NK-92 (cell line): ENCODE data around the gene DHX40.
"Not testable (repeated sequence)": the region's sequence is repeated elsewhere in the genome, so short reads cannot be mapped to it uniquely, and the experiment has no call there.

Experiments used
- DNase-seq: peaks from one replicate; lab custom pipeline; 2025; ENCODE audit not compliant: unreplicated experiment; lab: John Stamatoyannopoulos, UW

Gene DHX40, protein sequence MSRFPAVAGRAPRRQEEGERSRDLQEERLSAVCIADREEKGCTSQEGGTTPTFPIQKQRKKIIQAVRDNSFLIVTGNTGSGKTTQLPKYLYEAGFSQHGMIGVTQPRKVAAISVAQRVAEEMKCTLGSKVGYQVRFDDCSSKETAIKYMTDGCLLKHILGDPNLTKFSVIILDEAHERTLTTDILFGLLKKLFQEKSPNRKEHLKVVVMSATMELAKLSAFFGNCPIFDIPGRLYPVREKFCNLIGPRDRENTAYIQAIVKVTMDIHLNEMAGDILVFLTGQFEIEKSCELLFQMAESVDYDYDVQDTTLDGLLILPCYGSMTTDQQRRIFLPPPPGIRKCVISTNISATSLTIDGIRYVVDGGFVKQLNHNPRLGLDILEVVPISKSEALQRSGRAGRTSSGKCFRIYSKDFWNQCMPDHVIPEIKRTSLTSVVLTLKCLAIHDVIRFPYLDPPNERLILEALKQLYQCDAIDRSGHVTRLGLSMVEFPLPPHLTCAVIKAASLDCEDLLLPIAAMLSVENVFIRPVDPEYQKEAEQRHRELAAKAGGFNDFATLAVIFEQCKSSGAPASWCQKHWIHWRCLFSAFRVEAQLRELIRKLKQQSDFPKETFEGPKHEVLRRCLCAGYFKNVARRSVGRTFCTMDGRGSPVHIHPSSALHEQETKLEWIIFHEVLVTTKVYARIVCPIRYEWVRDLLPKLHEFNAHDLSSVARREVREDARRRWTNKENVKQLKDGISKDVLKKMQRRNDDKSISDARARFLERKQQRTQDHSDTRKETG

DNA sequence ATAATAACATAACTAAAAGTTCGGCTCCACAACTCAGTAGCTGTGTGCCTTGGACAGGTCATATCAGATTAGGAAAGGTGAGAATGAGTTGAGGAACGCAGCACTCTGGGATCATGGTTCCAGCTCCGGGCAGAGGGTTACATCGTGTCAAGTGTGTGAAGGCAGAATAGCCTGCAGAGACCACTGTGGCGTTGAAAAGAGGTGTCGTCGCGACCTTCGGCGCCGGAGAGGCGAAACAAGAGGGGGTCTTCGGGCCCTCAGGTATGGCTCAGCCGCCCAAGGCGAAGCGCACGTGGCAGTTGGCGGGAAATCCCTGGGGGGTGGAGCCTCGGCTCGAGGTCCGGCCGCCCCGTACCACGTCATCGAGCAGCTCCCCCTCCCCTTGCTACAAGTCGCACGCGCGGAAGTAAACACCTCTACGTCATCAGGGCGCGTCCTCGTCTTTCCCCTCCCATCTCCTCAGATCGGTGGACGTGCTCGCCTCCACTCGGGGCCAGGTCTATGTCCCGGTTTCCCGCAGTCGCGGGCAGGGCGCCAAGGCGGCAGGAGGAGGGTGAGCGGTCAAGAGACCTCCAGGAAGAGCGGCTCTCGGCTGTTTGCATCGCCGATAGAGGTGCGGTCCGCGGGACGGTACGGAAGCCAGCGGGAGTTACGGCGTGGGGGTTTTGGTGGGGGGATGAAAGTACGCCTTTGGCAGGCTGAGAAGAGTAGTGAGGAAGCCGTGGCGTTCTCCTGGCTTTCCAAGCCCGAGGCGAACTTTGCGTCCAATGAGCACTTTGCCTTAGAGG is at the start of gene DHX40:
Gene DHX40 (plus strand): TSS at position 440 of the 788 bp plus-strand sequence. CDS start 62 bp downstream, at position 502.
- DNase-seq = peak; percentile 41

DNA sequence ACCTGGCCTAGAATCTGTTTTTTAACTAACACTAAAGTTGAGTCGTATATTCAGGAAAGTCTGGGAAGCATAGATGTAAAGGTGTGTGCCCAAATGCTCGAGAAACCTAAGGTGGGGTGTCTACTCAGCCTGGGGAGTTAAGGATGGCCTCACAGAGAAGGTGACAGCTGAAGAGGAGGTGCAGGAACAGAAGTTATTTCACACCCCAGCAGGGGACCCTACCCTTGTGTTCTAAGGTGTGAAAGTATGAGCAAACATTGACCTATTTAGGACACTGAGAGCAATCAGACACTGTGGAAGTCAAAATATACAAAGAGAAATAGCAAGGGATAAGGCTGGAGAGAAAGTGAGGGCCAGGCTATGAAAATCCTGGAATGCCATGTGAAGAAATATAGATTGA is 49.0 kb upstream of the DHX40 start:
- no peak for DNase-seq

DNA sequence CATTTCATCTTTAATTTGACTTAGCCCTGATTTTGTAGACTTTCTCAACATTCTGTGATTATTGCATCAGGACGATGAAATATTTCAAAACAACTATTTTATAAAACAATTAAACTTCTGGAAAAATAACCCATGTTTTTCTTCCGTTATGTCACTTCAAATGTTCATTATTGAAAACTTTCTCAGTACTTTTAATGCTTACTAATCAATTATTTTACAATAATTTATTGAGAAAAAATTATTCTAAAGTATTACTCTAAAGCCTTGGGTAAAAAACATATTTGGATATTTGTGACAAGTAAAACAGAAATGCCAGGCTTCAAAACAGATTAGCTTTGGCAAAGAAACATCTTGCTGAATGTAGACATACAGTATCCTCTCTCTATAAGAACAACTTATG is 46.3 kb upstream of the DHX40 start:
- DNase-seq = no peak

DNA sequence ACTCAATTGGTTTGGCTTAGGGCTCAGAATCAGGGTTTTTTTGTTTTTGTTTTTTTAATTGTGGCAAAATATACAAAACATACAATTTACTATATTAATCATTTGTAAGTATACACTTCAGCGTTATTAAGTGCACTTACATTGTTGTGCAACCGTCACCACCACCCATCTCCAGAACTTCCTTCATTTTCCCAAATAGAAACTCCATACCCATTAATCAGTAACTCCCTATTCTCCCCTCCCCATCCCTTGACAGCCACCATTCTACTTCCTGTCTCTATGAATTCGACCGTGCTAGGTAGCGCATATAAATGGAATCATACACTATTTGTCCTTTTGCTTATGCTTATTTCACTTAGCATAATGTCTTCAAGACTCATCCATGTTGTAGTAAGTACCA is 45.2 kb upstream of the DHX40 start:
- no peak for DNase-seq

DNA sequence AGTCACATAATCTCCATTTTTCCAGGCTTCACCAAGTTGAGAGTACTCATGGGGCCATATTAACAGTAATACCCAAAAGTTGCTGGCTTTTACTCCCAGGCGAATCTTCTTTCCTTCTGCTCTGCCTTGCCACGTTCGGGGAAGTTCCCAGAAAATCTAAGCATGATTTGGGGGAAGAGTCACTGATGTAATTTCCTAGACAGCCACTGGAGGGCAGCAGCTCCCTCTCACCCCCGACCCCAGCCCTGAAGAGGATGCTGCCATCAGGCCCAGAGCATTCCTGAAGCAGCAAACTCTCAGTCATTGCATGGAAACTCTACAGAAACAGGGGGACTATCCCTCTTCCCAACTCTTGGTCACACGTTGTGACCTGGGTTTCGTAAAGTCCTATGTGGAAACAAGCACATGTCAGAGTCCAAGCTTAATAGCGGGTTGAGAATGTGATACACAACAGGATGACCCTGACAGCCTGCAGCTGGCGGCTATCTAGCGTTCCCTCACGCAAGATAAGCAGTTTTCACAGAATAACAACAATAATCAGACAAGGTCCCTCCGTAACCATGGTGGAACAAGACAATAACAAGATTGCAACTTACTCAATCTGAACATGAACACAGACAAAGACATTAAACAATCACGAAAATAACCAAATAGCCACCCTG is 43.8 kb upstream of the DHX40 start:
- DNase-seq = no peak

DNA sequence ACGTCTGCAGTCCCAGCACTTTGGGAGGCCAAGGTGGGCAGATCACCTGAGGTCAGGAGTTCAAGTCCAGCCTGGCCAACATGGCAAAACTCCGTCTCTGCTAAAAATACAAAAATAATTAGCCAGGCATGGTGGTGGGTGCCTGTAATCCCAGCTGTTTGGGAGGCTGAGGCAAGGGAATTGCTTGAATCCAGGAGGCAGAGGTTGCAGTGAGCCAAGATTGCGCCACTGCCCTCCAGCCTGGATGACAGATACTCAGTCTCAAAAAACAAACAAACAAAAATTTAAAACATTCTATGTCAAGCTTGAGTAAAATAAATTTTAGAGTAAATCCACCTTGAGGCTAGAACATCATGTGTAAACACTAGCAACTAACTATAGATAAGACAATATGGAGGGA is 40.5 kb upstream of the DHX40 start:
- DNase-seq = not testable (repeated sequence)

DNA sequence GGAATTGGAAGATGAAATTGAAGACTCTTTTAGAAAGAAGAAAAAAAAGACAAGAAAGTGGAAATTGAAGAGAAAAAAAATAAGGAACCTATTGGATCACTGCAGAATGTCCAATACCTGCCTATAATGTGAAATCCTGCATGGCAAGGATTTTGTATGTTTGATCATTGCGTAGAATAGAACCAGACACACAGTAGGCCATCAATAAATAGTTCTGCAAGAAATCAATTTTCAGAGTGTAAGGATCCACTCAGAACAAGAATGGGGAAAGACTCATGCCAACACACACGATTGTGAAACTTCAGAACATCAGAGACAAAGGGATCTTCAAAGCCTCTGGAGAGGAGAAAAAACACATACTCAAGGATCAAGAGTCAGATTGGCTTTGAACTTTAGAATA is 39.7 kb upstream of the DHX40 start:
- no peak for DNase-seq

DNA sequence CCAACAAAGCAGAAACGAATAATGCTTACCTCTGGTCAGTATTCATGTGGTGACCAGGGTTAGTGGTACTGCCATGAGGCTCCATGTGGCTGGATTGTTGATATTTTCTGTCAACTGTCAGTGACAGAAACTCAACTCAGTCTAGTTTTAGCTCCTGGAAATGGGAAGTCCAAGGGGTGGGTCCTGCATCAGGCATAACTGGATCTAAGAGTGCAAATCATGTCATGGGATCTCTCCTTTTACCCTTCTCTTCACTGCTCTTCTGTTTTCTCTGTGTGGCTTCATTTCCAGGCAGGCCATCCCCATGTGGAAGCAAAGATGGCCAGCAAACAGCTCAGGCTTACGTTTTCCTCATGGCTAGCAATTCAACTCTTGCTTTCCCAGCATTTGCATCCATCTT is 39.0 kb upstream of the DHX40 start:
- no peak for DNase-seq

DNA sequence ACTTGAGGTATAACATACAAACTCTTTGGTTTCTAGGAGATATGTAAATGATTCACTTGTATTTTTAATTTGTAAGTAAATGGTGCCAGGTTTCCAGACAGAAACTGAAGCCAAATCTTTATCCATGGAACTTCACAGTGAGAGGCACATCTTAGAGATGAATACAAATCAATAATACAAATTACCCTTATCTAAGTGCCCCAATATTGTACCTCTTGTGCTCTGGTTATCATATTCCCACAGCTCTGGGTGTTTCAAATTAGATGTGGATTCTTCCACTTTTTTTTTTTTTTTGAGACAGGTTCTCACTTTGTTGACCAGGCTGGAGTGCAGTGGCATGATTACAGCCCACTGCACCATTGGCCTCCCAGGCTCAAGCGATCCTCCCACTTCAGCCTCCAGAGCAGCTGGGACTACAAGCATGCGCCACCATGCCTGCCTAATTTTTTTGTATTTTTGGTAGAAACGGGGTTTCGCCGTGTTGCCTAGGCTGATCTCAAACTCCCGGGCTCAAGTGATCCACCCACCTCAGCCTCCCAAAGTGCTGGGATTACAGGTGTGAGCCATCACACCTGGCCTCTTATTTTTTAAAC is 38.0 kb upstream of the DHX40 start:
- no peak for DNase-seq

DNA sequence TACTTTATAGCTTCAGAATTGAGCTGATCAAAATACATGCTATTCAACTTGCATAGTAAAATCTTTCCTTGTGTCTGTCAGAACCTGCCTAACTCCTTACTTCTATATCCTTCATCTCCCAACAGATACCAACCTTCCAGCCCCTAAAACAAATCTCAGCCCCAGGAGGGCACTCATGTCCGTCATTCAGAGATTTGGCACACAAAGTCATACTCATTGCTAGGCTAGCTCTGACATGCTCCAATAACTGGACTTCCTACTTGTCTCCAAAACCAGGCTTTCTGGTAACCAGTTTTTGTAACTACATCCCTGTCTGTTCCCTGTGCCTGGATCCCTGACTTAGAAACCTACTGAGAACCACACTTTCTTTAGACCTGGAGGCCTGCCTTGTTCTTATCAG is 37.5 kb upstream of the DHX40 start:
- DNase-seq = no peak

DNA sequence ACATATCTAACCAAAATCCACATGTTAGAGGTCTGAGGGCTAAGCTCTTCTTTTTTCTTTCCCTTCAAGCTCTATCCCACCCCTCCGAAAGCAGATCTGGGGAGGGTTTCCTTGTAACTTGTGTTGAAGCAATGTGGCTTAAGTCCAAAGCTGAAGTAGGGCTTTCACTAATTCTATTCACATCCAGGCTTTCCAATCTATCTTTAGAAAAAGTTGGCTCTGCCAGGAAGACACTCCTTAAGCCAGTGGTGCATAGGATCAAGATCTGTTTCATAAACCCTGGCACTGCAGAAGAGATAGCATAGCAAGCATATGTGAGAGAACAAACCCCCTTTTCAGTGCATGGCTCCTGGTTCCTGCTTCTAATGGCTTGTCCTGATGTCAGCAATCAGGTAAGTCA is 34.9 kb upstream of the DHX40 start:
- no peak for DNase-seq

DNA sequence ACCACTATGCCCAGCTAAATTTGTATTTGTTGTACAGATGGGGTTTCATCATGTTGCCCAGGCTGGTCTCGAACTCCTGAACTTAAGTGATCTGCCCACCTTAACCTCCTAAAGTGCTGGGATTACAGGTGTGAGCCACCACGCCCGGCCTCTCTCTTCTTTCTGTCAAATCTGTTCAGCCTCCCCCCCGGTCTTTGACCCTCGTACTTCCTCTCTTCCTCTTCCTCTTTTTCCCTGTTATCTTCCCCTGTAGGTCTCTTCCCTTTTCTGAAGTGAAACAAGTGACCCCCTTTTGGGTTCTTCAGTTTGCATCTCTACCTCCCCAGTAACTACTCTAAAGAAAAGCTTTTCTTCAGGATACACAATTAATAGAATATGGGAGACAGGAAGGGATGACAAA is 31.7 kb upstream of the DHX40 start:
- DNase-seq = no peak

DNA sequence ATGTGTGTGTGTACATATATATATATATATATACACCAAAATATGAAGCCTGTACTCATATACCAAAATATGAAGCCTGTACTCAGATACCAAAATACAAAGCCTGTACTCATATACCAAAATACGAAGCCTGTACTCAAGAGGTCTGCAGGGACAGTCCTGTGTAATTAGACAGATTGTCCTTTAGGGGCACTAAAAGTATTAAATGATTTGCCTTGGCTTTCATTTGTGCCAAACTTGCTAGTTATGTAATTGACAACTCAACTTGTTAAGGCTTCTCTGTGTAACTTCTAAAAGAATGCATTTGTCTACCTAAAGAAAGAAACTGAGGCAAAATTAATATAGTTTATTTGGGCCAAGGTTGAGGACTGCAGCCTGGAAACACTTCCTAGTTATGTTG is 30.8 kb upstream of the DHX40 start:
- DNase-seq = no peak

DNA sequence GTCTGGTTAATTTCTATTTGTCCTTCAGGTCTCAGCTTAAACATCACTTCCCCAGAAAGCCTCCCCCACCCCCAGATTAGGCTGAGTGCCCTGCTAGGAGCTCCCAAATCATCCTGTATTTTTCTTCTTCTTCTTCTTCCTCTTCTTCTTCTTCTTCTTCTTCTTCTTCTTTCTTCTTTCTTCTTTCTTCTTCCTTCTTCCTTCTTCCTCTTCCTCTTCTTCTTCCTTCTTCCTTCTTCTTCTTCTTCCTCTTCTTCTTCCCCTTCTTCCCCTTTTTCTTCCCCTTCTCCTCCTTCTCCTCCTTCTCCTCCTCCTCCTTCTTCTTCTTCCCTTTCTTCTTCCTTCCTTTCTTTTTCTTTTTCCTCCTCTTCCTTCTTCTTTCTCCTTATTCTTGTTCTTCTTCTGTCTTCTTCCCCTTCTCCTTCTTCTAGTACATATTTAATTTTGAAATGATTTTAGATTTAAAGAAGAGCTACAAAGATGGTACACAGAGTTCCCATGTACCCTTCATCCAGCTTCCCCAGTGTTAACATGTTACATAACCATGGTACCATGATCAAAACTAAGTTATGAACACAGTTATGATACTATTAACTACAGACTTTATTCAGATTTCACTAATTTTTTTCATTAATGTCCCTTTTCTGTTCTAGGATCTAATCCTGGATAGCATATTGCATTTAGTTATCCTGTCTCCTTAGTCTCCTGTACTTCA is 27.1 kb upstream of the DHX40 start:
- no peak for DNase-seq

DNA sequence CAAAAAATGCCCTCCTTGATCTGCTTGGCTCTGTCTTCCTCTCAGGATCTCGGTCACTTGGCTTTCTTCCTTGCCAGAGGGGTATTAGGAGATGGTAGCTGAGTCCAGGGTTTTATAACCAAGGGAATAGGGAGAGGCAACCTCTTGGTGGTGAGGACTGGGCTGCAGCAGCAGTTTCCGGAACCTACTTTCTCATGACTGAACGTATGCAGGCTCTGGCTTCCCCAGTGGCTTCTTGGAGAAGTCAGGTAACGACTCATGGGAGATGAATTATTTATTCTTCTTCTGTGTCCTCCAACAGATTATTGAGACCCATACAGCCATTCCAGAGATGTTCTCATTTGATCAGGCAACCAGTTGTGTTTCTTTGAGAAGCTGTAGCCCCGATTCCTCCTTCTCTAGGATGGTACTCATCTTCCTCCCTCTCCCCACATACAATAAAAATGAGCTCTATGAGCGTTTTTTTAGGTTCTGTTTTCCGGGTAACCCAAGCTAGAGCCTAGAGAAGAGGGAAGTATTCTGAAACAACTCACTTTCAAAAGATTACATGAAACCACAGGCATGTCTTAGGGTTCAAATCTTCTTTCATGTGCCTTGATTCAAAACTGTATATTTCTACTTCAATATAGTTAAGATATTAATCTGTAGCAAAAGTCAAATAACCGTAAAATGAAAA is 22.3 kb upstream of the DHX40 start:
- DNase-seq = no peak

DNA sequence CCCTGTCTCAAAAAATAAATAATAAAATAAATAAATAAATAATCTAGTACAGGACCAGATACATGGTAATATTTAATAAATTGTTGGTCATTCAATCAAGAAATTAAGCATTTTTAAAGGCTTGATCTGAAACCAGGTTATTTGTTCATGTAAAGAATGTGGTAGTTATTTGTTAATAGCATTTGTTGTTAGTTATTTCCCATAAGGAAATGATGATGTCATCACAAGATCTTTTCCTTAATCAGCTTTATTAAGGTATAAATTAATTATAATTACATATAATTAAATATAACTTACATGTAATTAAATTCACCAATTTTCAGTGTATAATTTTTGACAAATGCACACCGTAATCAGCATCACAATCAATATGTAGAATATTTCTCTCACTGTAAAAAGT is 19.5 kb upstream of the DHX40 start:
- DNase-seq = no peak

DNA sequence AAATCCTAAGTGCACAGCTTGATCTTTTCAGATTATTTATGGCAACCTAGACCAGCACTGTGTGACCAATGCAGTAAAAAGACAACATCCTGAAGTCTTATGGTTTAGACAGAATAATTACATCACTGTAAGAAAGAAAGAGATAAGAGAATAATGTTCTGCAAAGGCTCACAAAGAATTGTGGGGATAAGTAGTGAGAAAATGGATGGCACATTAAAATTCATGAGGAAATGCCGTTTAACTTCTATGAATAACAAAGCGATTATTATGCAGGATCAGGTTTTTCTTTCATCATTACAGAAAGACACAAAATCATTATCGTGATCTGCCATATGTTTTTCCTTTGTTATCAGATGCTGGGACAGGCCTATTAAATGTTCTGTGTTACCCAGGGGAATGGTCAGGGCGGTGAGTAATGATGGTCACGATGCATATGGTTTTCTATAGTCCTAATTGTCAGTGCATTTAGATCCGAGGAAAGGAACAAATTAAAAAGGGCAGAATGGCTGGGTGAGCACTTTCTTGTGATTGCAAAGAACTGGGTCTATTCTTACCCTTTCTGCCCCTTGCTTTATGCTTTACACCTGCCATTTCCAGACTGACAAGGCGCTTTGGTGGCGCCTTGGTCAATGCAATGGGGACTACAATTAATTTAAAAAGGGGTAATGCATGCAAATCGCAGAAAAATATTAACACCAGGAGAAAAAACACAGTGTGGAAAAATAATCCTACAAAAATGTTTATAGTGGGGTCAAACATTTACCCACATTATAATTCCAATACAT is 18.1 kb upstream of the DHX40 start:
- DNase-seq = no peak

DNA sequence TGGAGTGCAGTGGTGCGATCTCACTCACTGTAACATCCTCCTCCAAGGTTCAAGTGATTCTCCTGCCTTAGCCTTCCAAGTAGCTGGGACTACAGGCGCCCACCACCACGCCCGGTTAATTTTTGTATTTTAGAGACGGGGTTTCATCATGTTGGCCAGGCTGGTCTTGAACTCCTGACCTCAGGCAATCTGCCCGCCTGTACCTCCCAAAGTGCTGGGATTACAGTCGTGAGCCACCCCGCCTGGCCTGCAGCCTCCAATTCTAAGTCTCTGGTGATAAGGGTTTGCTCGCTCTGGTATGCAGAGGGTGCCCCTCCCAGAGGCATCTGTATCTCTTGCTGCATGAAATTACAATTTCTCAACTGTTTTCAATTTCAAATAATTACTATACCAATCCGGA is 16.4 kb upstream of the DHX40 start:
- DNase-seq = not testable (repeated sequence)

DNA sequence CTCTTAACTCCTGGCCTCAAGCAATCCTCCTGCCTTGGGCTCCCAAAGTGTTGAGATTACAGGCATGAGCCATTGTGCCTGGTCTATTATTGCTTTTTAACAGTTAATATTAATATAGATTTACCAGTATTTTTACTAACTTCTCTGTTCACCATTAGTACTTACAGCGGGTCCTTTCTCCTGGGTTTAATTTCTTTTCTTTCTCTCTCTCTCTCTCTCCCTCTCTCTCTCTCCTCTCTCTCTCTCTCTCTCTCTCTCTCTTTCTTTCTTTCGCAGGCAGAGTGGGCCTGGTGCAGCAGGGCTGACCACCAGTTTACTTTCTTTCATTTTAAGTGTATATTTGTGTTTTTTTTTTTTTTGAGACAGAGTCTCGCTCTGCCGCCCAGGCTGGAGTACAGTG is 14.7 kb upstream of the DHX40 start:
- no peak for DNase-seq
